ENCODE results near the gene FAN1.
A peak's percentile ranks its signal among the peaks of the same experiment; 100 is the strongest.

FAN1 gene

GRCh38 chr15:30990446-30991254 is 86.9 kb downstream of the FAN1 start:
- no peak for TF ChIP-seq POLR2A (IDR thresholded peaks at IDR 0.05; ENCODE audit: low read depth, low read length)
- DNase-seq (ENCODE audit: insufficient read length, low spot score) (no peak), FAIRE-seq (peak; percentile 53)

DNA sequence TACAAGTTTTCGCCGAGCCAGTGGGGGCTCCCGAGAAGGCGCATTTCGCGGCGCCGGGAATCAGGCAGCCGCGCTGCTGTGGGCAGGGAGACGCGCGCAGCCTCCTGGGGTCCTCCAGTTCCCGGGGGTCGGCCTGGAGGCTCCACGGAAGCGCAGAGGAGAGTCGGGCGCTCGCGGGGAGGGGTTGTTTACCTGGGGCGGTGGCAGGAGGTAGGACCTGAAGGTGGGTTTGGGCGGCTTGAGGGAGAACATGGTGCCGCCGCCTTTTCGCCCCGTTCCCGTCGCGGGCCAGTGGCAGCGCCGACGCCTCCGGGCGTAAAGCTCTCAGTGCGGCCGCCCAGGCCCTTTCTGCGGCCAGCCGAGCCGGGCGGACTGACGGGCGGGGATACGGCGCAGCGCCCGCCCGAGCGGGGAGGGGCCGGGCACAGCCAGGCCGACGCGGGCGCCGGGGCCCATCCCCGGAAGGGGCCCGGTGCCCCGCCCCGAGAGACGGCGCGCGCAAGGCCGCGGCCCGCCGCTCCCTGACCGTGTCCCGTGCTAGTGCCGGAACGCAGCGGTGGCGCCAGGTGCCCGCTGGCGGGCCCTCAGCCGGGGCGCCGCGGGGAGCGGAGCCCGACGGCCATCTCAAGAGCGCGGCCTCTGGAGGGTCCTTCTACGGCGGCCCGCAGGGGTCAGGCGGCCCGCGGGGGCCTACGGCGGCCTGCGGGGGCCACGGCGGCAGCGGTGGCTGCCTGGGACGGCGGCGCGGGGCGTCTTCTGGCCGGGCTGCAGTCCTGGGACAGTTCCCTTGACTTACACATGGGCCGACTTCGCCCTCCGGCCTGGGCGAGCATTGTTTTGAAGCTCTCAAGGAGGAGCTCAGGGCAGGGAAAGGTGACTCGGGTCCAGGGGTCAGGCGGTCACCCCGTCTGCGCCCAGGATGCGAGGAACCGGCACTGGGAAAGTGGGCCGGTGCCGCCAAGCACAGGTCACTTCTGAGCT is 87.8 kb downstream of the FAN1 start, which contains the start of gene MTMR10:
MTMR10 (minus strand) TSS at position 374 of the 981 bp plus-strand sequence; CDS start at position 252, 122 bp downstream.
- DNase-seq (ENCODE audit: insufficient read length, low spot score) (peak; percentile 82), FAIRE-seq (no peak)
- TF ChIP-seq POLR2A (IDR thresholded peaks at IDR 0.05; ENCODE audit: low read depth, low read length): peak; percentile 84

DNA sequence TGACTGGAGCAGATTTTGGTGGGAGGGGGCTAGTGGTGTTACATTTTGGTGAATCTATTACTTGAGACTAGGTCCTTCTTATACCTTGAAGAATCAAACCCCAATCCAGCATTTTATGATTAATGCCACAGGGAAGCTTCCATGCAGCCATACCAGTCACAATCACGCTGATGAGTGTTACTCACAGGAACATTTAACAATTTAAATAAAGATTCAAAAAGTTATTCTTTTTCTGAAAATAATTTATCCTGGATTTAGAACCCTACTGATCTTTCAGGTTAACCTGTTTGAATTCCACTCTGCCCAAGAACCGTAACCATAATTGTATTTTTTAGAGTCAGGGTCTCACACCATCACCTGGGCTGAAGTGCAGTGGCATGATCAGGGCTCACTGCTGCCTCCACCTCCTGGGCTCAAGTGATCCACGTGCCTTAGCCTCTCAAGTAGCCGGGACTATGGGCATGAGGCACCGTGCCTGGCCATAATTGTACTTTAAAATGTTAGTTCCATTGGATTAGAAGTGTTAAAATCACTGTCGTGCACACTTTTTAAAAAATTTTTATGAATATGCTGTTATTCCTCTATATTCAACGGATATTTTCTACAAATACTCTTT is 88.6 kb downstream of the FAN1 start:
- peak; percentile 50 for FAIRE-seq
- no peak for DNase-seq (ENCODE audit: insufficient read length, low spot score)

More for the DNA sequence above, 88.6 kb downstream of the FAN1 start:
- TF ChIP-seq POLR2A (IDR thresholded peaks at IDR 0.05; ENCODE audit: low read depth, low read length): no peak

Measured in H54 (cell line).